A549 (cell line): ENCODE measurements around the gene GIGYF1. TPM values are rescaled to one million over a fixed set of nuclear protein-coding genes. Genes with fewer than 3 reads are reported as not detected.
A peak's percentile ranks its signal among the peaks of the same experiment; 100 is the strongest.
"Not testable (repeated sequence)": the region's sequence is repeated elsewhere in the genome, so short reads cannot be mapped to it uniquely, and the experiment has no call there.

ENCODE experiments used
- ATAC-seq, 2 experiments: fragments of 200-7000 bp in 1 of 2; fragments of >200 bp in 1 of 2; cut with Nextera tagmentation in 1 of 2; cut with Tn5 transposase in 1 of 2; 3 replicates each; pipeline versions ENCODE4 v1.8.0 to v1.9.1; 2018 to 2020; ENCODE audit warnings: mild to moderate bottlenecking in 1 of 2, moderate library complexity in 1 of 2
- CTCF ChIA-PET: fragments of 300-600 bp; sonication (Branson Sonifier 250); formaldehyde crosslinking; extraction: SDS; loops from one replicate; lab custom pipeline; 2021; ENCODE audit warnings: antibody characterized with exemption, inconsistent platforms; lab: Yijun Ruan, JAX
- POLR2A ChIA-PET: fragments of 350-600 bp; formaldehyde crosslinking; extraction: SDS; loops from one replicate; lab custom pipeline; 2021; ENCODE audit warnings: antibody characterized with exemption, inconsistent platforms; lab: Yijun Ruan, JAX
- DNase-seq, 2 experiments: peaks; one replicate each; pipeline versions ENCODE4 v3.0.0 to v3.0.0-alpha.2; 2011 to 2016; ENCODE audit warnings: low read depth in 1 of 2, low spot score in 1 of 2
- FAIRE-seq: peaks from 2 replicates; lab custom pipeline; 2011; peaks lifted over from hg19 to GRCh38; lab: Jason Lieb, UNC
- H3K27ac ChIP-seq, 2 experiments: fragments of >200 bp; sonication (Bioruptor Twin); formaldehyde crosslinking; 3 replicates each; pipeline ENCODE4 v1.5.1; 2016 to 2017
- H3K4me1 ChIP-seq: fragments of >200 bp; sonication (Bioruptor Twin); formaldehyde crosslinking; 3 replicates; pipeline ENCODE4 v1.6.1; 2016
- H3K4me2 ChIP-seq: fragments of >200 bp; sonication (Bioruptor Twin); formaldehyde crosslinking; 3 replicates; pipeline ENCODE4 v1.6.1; 2016
- H3K4me3 ChIP-seq: fragments of >200 bp; sonication (Bioruptor Twin); formaldehyde crosslinking; 3 replicates; pipeline ENCODE4 v1.5.1; 2016
- H3K9me3 ChIP-seq: fragments of >200 bp; sonication (Bioruptor Twin); formaldehyde crosslinking; 3 replicates; pipeline ENCODE4 v1.6.1; 2016
- CEBPB ChIP-seq, 2 experiments: fragments of >200 bp in 1 of 2; sonication (Bioruptor Twin) in 1 of 2; formaldehyde crosslinking in 1 of 2; IDR thresholded peaks; 2 replicates each; pipeline ENCODE4 v1.6.1; 2012 to 2016
- CHD4 ChIP-seq: fragments of 200-600 bp; sonication (generic); IDR thresholded peaks from 2 replicates; pipeline ENCODE4 v1.6.1; 2016; ENCODE audit warnings: antibody characterized with exemption, mild to moderate bottlenecking, borderline replicate concordance
- EHMT2 ChIP-seq: fragments of 200-600 bp; sonication (generic); IDR thresholded peaks from 2 replicates; pipeline ENCODE4 v1.6.1; 2016; ENCODE audit warnings: antibody characterized with exemption, low read depth, mild to moderate bottlenecking, moderate library complexity
- EP300 ChIP-seq, 2 experiments: fragments of >200 bp; sonication (Bioruptor Twin); formaldehyde crosslinking; IDR thresholded peaks; 2 replicates in 1 of 2; 3 replicates in 1 of 2; pipeline ENCODE4 v1.6.1; 2016 to 2017
- ESRRA ChIP-seq: fragments of 150-350 bp; IDR thresholded peaks from 2 replicates; pipeline ENCODE4 v1.6.1; 2014; ENCODE audit warnings: mild to moderate bottlenecking, low read length, borderline replicate concordance
- POLR2AphosphoS2 ChIP-seq: conservative IDR thresholded peaks from 2 replicates; pipeline ENCODE4 v1.6.1; 2012; ENCODE audit warnings: low read length, improper control_type of control experiment, inconsistent platforms
- REST ChIP-seq: fragments of 200-600 bp; sonication (generic); IDR thresholded peaks from 2 replicates; pipeline ENCODE4 v1.6.1; 2016; ENCODE audit warnings: antibody characterized with exemption, mild to moderate bottlenecking, moderate library complexity
- SMC3 ChIP-seq: fragments of >200 bp; sonication (Bioruptor Twin); formaldehyde crosslinking; IDR thresholded peaks from 3 replicates; pipeline ENCODE4 v1.6.1; 2018; ENCODE audit warnings: inconsistent platforms
- ZFP36 ChIP-seq: fragments of 450-650 bp; IDR thresholded peaks from 2 replicates; pipeline ENCODE4 v1.6.1; 2014; ENCODE audit warnings: borderline replicate concordance; ENCODE audit not compliant: partially characterized antibody
- WGBS: methylation state at CpG from one replicate; pipeline ENCODE4 v1.1.6; 2017; ENCODE audit errors: missing lambda C conversion rate; 5-methylcytosine and 5-hydroxymethylcytosine counted together
- polyA plus RNA-seq, 4 experiments: library from polyadenylated mRNA; depleted of rRNA in 3 of 4; stranded (reverse); fragments of >200 nt; fragmentation: RNase III in 1 of 4; extraction: RNeasy Plus Mini Kit Qiagen cat#74134 plus additional on column Dnase treatment in 1 of 4; gene quantifications; 2 replicates in 3 of 4; 3 replicates in 1 of 4; pipeline ENCODE4 v1.2.3, GENCODE V29; 2011 to 2017
- TF ChIP-seq, protein P1 (sequence below): fragments of 250-450 bp; sonication (Bioruptor Pico); IDR thresholded peaks from 2 replicates; pipeline ENCODE4 v1.5.0; 2021; ENCODE audit warnings: mild to moderate bottlenecking, moderate library complexity, borderline replicate concordance
- TF ChIP-seq, protein P2 (sequence below): IDR thresholded peaks from 2 replicates; pipeline ENCODE4 v1.6.1; 2012; ENCODE audit warnings: low read depth, borderline replicate concordance
- TF ChIP-seq, protein P3 (sequence below): fragments of >200 bp; sonication (Bioruptor Twin); formaldehyde crosslinking; IDR thresholded peaks from 2 replicates; pipeline ENCODE4 v1.6.1; 2016

GIGYF1 gene
- polyA plus RNA-seq, 2 of the 4 experiments (the other 2 are of a cell fraction), result 5.1 to 18.9 TPM

GRCh38 chr7:100665168-100665726 lies 28.8 kb downstream of the GIGYF1 start:
- CTCF ChIA-PET, result interaction anchor here (0.8 to 3.9 kb wide), 5 partner anchors 19 to 60 kb away, joined by 3 to 11 read pairs (median 6); no protein-coding TSS in a partner anchor
- no peak for FAIRE-seq
- TF ChIP-seq ESRRA (no peak), CEBPB (IDR thresholded peaks at IDR 0.05) (no peak), ZFP36 (no peak), EP300 (IDR thresholded peaks at IDR 0.05) (no peak), POLR2AphosphoS2 (no peak), SMC3 (no peak)
- TF ChIP-seq, protein P1, sequence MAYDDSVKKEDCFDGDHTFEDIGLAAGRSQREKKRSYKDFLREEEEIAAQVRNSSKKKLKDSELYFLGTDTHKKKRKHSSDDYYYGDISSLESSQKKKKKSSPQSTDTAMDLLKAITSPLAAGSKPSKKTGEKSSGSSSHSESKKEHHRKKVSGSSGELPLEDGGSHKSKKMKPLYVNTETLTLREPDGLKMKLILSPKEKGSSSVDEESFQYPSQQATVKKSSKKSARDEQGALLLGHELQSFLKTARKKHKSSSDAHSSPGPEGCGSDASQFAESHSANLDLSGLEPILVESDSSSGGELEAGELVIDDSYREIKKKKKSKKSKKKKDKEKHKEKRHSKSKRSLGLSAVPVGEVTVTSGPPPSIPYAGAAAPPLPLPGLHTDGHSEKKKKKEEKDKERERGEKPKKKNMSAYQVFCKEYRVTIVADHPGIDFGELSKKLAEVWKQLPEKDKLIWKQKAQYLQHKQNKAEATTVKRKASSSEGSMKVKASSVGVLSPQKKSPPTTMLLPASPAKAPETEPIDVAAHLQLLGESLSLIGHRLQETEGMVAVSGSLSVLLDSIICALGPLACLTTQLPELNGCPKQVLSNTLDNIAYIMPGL, result no peak
- POLR2A ChIA-PET, result no interaction called here
- no peak overlapping the region for H3K27ac ChIP-seq
- H3K9me3 ChIP-seq, result no peaks in the 10 kb centered on the region
- no peak for DNase-seq
- WGBS, result 93% methylated on average over 5 of the region's 5 CpGs
- H3K4me1 ChIP-seq, result no peaks in the 10 kb centered on the region
- no peak overlapping the region for H3K4me3 ChIP-seq
- H3K4me2 ChIP-seq, result no peak overlapping the region
- no peak; a peak in 1 of 6 replicates for ATAC-seq

- WGBS, result 62% methylated on average over 12 of the region's 12 CpGs
- not testable (repeated sequence) for H3K27ac ChIP-seq, H3K4me3 ChIP-seq, DNase-seq, H3K4me2 ChIP-seq, H3K4me1 ChIP-seq, FAIRE-seq, ATAC-seq, H3K9me3 ChIP-seq
- ChIA-PET CTCF (interaction anchor here (0.6 to 4.1 kb wide), 5 partner anchors 29 to 1378 kb away, joined by 3 to 20 read pairs (median 5); partner anchors contain the start of genes POP7 and SLC12A9), POLR2A (interaction anchor here (2.8 kb wide), 1 partner anchor 11 kb away, joined by 7 read pairs; the partner anchor contains the start of gene GNB2)
Observed at GRCh38 chr7:100662194-100662776, 31.8 kb downstream of the GIGYF1 start.

DNA sequence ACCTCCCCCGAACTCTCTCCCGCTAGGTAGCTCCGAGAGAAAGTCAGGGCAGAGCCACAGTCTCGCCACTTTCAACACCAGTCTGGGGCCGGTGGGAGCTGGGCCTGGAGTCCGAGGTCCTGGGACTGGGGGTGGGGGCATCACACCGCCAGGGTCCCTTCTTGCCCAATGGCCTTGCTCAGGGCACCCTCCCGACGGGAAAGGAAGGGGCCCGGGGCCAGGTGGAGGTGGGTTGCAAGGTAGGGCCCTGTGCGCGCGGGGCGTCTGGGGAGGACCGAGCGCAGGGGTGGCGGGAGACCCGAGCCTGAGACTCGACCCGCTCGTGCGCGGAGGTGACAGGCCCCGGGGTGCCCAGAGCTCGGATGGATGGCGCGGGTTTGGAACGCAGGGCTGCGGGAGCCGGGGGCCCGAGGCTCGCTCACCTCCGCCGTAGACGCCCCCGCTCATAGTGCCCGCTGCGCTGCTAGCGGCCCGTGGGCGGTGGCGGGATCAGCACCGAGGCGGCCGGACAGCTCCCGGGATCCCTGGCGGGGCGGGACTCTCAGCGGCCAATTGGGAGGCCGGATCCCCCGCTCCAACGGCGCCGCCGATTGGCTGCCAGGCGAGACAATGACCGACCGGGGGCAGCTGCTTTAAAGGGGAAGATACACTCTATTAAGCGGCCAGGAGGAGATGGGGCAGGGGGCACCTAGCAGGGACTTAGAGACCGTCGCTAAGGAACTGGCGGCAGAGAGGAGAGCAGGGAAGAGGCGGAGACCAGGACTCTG lies 38.0 kb downstream of the GIGYF1 start, which contains the start of gene ACTL6B:
Gene ACTL6B (minus strand): TSS at position 541 of the 767 bp plus-strand sequence. CDS start 94 bp downstream, at position 447.
- WGBS, result 45% methylated on average over 44 of the region's 63 CpGs
- POLR2A ChIA-PET, result no interaction called here
- Histone ChIP-seq H3K4me3 (no peak within 1 kb of the TSS), H3K9me3 (no peaks in the 10 kb centered on the region), H3K4me1 (peaks cover 6% of the 10 kb centered on the region; the same call in 2 of the 3 replicates), H3K4me2 (peak within 1 kb of the TSS; percentile 28), H3K27ac (no peak within 1 kb of the TSS)
- DNase-seq (peak; percentile 36 to 72), FAIRE-seq (no peak), ATAC-seq (peak; percentile 66 to 75; a peak in 5 of 6 replicates)
- CTCF ChIA-PET, result interaction anchor here (0.9 to 3.9 kb wide), 5 partner anchors 20 to 138 kb away, joined by 3 to 25 read pairs (median 4); no protein-coding TSS in a partner anchor
- TF ChIP-seq, protein P2, sequence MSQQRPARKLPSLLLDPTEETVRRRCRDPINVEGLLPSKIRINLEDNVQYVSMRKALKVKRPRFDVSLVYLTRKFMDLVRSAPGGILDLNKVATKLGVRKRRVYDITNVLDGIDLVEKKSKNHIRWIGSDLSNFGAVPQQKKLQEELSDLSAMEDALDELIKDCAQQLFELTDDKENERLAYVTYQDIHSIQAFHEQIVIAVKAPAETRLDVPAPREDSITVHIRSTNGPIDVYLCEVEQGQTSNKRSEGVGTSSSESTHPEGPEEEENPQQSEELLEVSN, result no peak
- TF ChIP-seq, protein P3, sequence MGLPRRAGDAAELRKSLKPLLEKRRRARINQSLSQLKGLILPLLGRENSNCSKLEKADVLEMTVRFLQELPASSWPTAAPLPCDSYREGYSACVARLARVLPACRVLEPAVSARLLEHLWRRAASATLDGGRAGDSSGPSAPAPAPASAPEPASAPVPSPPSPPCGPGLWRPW, result no peak
- TF ChIP-seq REST (peak; percentile 95), CHD4 (no peak), EHMT2 (peak; percentile 67)
